HEK293 (cell line): Measurements from ENCODE around the gene POLR3GL.
"Not testable (repeated sequence)": the region's sequence is repeated elsewhere in the genome, so short reads cannot be mapped to it uniquely, and the experiment has no call there.

Experiments used
- MYNN ChIP-seq: fragments of 450-650 bp; formaldehyde crosslinking; IDR thresholded peaks from 2 replicates; pipeline ENCODE4 v1.5.1; 2016; ENCODE audit warnings: missing biosample characterization, missing genetic modification characterization, borderline replicate concordance
- ZNF514 ChIP-seq: fragments of 450-650 bp; formaldehyde crosslinking; IDR thresholded peaks from 2 replicates; pipeline ENCODE4 v1.5.1; 2016; ENCODE audit warnings: missing biosample characterization, missing genetic modification characterization
- TF ChIP-seq, protein P1 (sequence below): fragments of 450-650 bp; formaldehyde crosslinking; IDR thresholded peaks from 2 replicates; pipeline ENCODE4 v1.5.1; 2016; ENCODE audit warnings: missing biosample characterization, missing genetic modification characterization
- TF ChIP-seq, protein P2 (sequence below): fragments of 450-650 bp; IDR thresholded peaks from 2 replicates; pipeline ENCODE4 v1.5.1; 2018; ENCODE audit warnings: missing biosample characterization, mild to moderate bottlenecking, missing genetic modification characterization
- TF ChIP-seq, protein P3 (sequence below): fragments of 450-650 bp; formaldehyde crosslinking; IDR thresholded peaks from 2 replicates; pipeline ENCODE4 v1.5.1; 2016; ENCODE audit warnings: missing biosample characterization, missing genetic modification characterization
- TF ChIP-seq, protein P4 (sequence below): fragments of 450-650 bp; formaldehyde crosslinking; IDR thresholded peaks from 2 replicates; pipeline ENCODE4 v1.5.1; 2016; ENCODE audit warnings: missing biosample characterization, missing genetic modification characterization
- TF ChIP-seq, protein P5 (sequence below): fragments of 450-650 bp; formaldehyde crosslinking; IDR thresholded peaks from 2 replicates; pipeline ENCODE4 v1.5.1; 2017; ENCODE audit warnings: missing biosample characterization, missing genetic modification characterization

DNA sequence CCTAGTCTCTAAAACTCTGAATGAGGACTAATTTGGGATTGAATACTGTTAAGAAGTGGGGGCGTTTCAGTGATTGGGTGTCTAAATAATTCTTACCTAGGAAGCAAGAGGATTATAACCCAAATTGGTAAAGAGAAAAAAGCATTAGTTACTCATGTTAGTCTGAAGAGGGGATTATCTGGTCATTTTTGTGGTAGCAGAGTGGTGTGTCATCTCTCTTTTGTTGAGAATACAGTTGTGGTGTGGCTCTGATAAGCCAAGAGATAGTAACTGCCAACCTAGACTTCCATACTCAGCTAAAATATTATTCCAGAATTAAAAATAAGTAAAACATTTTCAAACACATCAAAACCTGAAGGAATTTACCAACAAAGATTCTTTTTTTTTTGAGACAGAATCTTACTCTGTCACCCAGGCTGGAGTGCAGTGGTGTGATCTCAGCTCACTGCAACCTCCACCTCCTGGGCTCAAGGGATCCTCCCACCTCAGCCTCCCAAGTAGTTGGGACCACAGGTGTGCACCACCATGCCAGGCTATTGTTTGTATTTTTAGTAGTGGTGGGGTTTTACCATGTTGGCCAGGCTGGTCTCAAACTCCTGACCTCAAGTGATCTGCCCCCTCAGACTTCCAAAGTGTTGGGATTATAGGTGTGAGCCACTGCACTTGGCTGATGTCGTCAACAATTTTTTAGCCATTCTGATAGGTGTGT lies 61.5 kb downstream of the POLR3GL start:
- TF ChIP-seq, protein P1, sequence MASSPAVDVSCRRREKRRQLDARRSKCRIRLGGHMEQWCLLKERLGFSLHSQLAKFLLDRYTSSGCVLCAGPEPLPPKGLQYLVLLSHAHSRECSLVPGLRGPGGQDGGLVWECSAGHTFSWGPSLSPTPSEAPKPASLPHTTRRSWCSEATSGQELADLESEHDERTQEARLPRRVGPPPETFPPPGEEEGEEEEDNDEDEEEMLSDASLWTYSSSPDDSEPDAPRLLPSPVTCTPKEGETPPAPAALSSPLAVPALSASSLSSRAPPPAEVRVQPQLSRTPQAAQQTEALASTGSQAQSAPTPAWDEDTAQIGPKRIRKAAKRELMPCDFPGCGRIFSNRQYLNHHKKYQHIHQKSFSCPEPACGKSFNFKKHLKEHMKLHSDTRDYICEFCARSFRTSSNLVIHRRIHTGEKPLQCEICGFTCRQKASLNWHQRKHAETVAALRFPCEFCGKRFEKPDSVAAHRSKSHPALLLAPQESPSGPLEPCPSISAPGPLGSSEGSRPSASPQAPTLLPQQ (tag by site-specific recombination) = not testable (repeated sequence)
- TF ChIP-seq, protein P2, sequence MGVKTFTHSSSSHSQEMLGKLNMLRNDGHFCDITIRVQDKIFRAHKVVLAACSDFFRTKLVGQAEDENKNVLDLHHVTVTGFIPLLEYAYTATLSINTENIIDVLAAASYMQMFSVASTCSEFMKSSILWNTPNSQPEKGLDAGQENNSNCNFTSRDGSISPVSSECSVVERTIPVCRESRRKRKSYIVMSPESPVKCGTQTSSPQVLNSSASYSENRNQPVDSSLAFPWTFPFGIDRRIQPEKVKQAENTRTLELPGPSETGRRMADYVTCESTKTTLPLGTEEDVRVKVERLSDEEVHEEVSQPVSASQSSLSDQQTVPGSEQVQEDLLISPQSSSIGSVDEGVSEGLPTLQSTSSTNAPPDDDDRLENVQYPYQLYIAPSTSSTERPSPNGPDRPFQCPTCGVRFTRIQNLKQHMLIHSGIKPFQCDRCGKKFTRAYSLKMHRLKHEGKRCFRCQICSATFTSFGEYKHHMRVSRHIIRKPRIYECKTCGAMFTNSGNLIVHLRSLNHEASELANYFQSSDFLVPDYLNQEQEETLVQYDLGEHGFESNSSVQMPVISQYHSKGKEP (tag by site-specific recombination) = not testable (repeated sequence)
- TF ChIP-seq, protein P3, sequence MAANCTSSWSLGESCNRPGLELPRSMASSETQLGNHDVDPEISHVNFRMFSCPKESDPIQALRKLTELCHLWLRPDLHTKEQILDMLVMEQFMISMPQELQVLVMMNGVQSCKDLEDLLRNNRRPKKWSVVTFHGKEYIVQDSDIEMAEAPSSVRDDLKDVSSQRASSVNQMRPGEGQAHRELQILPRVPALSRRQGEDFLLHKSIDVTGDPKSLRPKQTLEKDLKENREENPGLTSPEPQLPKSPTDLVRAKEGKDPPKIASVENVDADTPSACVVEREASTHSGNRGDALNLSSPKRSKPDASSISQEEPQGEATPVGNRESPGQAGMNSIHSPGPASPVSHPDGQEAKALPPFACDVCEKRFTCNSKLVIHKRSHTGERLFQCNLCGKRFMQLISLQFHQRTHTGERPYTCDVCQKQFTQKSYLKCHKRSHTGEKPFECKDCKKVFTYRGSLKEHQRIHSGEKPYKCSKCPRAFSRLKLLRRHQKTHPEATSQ = not testable (repeated sequence)
- TF ChIP-seq, protein P4, sequence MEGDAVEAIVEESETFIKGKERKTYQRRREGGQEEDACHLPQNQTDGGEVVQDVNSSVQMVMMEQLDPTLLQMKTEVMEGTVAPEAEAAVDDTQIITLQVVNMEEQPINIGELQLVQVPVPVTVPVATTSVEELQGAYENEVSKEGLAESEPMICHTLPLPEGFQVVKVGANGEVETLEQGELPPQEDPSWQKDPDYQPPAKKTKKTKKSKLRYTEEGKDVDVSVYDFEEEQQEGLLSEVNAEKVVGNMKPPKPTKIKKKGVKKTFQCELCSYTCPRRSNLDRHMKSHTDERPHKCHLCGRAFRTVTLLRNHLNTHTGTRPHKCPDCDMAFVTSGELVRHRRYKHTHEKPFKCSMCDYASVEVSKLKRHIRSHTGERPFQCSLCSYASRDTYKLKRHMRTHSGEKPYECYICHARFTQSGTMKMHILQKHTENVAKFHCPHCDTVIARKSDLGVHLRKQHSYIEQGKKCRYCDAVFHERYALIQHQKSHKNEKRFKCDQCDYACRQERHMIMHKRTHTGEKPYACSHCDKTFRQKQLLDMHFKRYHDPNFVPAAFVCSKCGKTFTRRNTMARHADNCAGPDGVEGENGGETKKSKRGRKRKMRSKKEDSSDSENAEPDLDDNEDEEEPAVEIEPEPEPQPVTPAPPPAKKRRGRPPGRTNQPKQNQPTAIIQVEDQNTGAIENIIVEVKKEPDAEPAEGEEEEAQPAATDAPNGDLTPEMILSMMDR (tag by site-specific recombination) = not testable (repeated sequence)
- TF ChIP-seq, protein P5, sequence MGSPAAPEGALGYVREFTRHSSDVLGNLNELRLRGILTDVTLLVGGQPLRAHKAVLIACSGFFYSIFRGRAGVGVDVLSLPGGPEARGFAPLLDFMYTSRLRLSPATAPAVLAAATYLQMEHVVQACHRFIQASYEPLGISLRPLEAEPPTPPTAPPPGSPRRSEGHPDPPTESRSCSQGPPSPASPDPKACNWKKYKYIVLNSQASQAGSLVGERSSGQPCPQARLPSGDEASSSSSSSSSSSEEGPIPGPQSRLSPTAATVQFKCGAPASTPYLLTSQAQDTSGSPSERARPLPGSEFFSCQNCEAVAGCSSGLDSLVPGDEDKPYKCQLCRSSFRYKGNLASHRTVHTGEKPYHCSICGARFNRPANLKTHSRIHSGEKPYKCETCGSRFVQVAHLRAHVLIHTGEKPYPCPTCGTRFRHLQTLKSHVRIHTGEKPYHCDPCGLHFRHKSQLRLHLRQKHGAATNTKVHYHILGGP (tag by site-specific recombination) = not testable (repeated sequence)
- TF ChIP-seq ZNF514 (tag by site-specific recombination); MYNN: not testable (repeated sequence)
